HG03095 (cell line): ENCODE data around the gene TMCO6.
"Not testable (repeated sequence)": the region's sequence is repeated elsewhere in the genome, so short reads cannot be mapped to it uniquely, and the experiment has no call there.

Experiments used
- ATAC-seq: cut with Tn5 transposase; IDR thresholded peaks from one replicate; pipeline ENCODE4 v1.9.1; 2021; ENCODE audit warnings: moderate library complexity; ENCODE audit not compliant: unreplicated experiment

TMCO6 gene

DNA sequence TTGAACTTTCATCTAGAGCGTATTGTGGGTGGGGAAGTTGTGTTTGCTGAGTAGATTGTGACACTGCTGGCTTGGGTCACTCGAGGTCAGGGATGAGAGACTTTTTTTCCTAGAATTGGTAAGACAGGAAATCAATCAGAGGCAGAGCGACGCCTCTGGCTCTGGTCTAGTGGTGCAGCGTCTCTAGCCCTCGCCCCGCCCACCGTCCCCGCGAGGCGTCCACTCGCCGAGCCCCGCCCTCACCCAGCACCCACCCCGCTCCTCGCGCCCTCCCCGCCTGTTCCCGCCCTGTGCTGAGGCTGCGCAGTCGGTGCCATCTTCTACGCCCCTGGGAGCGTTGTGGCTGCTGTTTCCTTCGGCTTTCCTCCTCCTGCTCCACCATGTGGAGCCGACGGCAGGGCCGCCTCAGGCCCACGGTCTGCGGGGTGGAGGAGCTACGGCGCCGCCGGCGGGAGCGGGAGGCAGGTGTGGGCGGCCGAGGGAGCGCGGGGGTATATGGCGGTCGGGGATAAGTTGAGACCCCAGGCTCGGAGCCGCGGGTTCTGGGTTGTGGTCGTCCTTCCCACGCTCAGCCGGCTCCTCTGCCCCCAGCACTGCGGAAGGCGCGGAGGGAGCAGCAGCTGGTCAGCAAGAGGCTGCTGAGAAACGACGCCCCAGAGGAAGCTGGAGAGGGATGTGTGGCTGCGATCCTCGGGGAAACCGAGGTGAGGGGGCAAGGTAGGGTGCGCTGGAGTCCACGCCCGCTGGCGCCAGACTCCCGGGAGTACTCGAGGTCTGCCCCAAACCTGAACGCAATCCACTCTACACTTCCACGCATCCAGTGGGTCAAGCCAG lies at the start of gene TMCO6:
TSS of gene TMCO6 (plus strand) at position 304 of the 834 bp plus-strand sequence. CDS start at position 381, 77 bp downstream.
- ATAC-seq: peak; percentile 91

- no peak for ATAC-seq
Observed at GRCh38 chr5:140590861-140591260, 48.4 kb upstream of the TMCO6 start.

DNA sequence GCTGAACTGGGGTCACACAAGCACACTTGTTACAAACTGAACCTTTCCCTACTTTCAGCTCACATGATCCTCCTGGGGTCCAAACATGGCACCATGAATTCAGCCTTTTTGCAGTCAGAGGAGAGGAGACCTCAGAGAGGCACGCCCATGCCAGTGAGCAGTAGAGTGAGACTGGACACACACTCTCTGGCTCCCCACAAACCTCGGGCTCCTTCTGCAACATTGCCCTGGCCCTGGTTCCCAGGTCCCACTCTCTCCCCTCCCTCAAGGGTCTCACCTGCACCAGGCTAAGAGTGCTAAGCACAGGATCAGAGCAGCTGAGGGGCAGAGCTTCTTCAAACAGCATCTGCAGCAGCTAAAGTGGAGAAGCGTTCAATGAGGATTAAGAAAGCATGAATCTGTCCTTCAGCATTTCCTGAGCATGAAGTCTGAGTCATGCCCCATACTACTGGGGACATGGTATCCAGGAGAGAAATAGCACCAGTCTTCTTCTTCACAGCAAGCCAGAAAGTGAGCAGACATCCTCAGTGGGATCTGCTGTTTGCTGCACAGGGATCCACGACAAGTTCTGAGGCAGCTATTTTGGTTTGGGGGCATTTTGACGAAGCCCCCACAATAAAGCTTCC lies 47.4 kb upstream of the TMCO6 start:
- ATAC-seq: no peak

GRCh38 chr5:140593070-140593469 lies 46.2 kb upstream of the TMCO6 start:
- not testable (repeated sequence) for ATAC-seq

GRCh38 chr5:140594169-140594568 lies 45.1 kb upstream of the TMCO6 start:
- no peak for ATAC-seq

GRCh38 chr5:140595538-140596300 lies 43.5 kb upstream of the TMCO6 start:
- ATAC-seq: no peak

- no peak for ATAC-seq
Observed at GRCh38 chr5:140596321-140596741, 42.9 kb upstream of the TMCO6 start.

- ATAC-seq: no peak
Observed at GRCh38 chr5:140598836-140599235, 40.4 kb upstream of the TMCO6 start.

- no peak for ATAC-seq
Observed at GRCh38 chr5:140600096-140600495, 39.2 kb upstream of the TMCO6 start.

DNA sequence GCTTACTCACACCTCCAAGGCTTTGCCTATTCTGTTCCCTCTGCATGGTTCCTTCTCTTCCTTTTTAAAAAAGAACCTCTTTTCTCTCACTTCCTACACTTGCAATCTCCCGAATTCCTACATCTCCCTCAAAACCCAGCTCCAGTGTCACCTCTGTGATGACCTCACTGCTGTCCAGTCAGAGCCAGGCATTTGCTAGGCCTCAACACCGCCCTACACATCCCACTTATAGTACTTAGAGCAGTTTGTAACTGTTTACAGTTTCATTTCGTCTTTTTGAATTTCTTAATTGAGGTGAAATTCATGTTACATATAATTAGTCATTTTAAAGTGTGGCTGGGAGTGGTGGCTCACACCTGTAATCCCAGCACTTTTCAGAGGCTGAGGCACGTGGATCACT lies 37.1 kb upstream of the TMCO6 start:
- no peak for ATAC-seq

- ATAC-seq: not testable (repeated sequence)
Observed at GRCh38 chr5:140603446-140603698, 35.9 kb upstream of the TMCO6 start.

- ATAC-seq: no peak
Observed at GRCh38 chr5:140603734-140604133, 35.5 kb upstream of the TMCO6 start.

GRCh38 chr5:140605879-140606278 lies 33.4 kb upstream of the TMCO6 start:
- no peak for ATAC-seq

GRCh38 chr5:140607031-140607430 lies 32.2 kb upstream of the TMCO6 start:
- no peak for ATAC-seq

DNA sequence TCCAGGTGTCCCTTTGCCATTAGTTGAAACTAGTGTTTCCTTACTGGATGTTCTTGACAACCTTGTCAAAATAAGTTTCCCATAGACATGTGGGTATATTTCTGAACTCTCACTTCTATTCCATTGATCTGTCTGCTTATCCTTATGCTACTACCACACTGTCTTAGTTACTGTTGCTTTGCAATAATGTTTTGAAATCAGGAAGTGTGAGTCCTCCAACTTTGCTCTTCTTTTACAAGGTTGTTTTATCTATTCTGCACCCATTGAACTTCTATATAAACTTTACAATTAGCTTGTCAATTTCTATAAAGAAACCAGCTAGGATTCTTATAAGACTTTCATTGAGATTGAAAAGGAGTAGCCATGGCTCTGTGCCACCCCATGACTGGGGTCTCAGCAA lies 30.5 kb upstream of the TMCO6 start:
- no peak for ATAC-seq

- ATAC-seq: no peak
Observed at GRCh38 chr5:140609126-140609525, 30.1 kb upstream of the TMCO6 start.

DNA sequence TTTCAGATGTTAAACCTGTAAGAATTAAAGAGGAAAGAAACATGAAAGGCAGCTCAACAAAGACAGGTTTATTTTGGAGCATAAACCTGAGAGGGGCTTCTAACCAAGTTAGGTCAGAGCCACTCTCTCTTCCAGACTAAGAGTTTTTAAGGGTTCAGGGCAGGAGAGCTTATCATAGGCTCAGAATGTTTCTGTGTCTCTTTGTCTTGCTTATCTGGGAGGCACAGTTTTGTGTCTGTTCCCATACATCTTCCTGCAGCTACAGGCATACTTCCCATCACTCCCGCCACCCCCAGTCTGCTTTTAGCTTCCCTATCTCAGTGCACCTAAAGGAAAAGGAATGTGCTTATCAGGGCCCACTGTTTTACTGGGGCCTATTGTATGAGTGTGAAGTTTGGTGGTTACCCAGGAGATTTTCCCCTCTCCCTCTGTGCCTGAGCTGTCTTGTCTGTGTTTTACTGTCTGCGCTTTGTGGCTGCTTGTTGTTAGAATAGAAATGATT lies 28.2 kb upstream of the TMCO6 start:
- no peak for ATAC-seq

DNA sequence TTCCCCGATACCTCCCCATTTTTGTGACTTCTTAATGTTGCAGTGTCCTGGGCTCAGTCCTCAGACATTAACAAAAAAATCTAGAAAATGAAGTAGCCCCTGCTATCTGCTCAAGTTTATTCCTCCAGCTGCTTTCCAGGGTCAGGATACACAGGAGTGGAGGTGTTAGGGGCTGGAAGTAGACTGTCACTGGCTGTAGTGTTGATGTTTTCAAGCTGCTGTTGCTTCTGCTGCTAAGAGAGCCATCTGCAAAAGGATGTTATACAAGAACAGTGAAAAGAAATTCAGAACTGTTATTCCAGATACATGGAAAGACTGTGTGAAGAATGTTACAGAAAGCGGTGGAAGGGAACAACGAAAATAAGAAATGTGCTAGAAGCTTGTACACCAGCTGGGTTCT lies 16.9 kb upstream of the TMCO6 start:
- ATAC-seq: no peak

- ATAC-seq: not testable (repeated sequence)
Observed at GRCh38 chr5:140623061-140623460, 16.2 kb upstream of the TMCO6 start.

GRCh38 chr5:140624886-140625285 lies 14.4 kb upstream of the TMCO6 start:
- not testable (repeated sequence) for ATAC-seq

- no peak for ATAC-seq
Observed at GRCh38 chr5:140627972-140628371, 11.3 kb upstream of the TMCO6 start.

DNA sequence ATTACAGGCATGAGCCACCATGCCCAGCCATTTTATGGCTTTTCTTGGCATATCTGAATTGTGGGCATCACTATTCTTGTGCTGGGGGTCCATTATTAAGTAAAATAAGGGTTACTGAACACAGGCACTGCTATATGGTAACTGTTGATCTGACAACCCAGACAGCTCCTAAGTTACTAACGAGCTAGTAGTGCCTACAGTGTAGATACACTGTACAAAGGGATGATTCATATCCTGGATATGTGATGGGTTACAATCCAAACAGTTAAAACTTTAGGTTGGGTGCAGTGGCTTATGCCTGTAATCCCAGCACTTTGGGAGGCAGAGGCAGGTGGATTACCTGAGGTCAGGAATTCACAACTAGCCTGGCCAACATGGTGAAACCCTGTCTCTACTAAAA lies 10.5 kb upstream of the TMCO6 start:
- ATAC-seq: no peak
